ENCODE data around the gene GSTCD. TPM values are rescaled to one million over a fixed set of nuclear protein-coding genes. Genes with fewer than 3 reads are reported as not detected.

GSTCD gene
- total RNA-seq, 1 experiment from 2014 or later: 8.8 TPM

DNA sequence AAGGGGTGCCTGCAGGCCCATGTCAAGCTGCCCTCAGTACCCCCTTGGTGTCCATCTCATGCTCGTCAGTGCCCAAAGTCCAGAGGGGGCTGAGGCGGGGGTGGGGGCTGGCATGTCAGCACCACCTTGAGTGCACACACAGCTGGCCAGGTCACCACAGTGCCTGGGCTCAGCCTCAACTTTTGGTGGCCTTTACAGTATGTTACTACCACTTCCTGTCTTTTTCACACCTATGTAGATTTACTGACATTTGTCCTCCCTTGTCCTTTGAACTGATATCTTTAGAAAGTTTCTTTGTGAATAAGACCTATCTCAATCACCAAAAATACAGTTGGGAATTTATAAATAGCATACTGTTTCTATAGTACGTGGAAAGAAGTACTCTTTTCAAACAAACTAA, 128.0 kb downstream of the GSTCD start:
- in situ Hi-C loops (cut with HindIII; ENCODE audit: low pct_unique_long_range_greater_than_20kb, low sequenced_read_pairs): no loop called here
- Histone ChIP-seq H3K4me3 (ENCODE audit: low read depth in 2 of 2, low read length in 2 of 2) (no peak overlapping the region), H3K36me3 (ENCODE audit: control insufficient read depth, insufficient read depth, low read length) (no peaks in the 10 kb centered on the region), H3K27me3 (ENCODE audit: control insufficient read depth, insufficient read depth, low read length) (no peaks in the 10 kb centered on the region), H3K4me1 (ENCODE audit: control insufficient read depth, insufficient read depth, low read length) (no peaks in the 10 kb centered on the region), H3K27ac (ENCODE audit: low read length) (no peak overlapping the region), H3K9me3 (ENCODE audit: control insufficient read depth, insufficient read depth, low read depth, low read length) (no peaks in the 10 kb centered on the region)
- BruUV-seq (replicated peaks): no TSS peak
- CTCF ChIA-PET: no interaction called here
- intact Hi-C loops (cut with micrococcal nuclease; ENCODE audit: unreplicated experiment): no loop called here
- POLR2A ChIA-PET: no interaction called here
- no peak for DNase-seq (ENCODE audit: low read depth, low spot score)
- no peak for ATAC-seq
- TF ChIP-seq TCF7L2 (IDR thresholded peaks at IDR 0.05; ENCODE audit: low read depth, low read length) (no peak), SIN3A (IDR thresholded peaks at IDR 0.05; ENCODE audit: borderline replicate concordance, insufficient read depth, low read depth, low read length) (no peak)
- TF ChIP-seq, protein P1, sequence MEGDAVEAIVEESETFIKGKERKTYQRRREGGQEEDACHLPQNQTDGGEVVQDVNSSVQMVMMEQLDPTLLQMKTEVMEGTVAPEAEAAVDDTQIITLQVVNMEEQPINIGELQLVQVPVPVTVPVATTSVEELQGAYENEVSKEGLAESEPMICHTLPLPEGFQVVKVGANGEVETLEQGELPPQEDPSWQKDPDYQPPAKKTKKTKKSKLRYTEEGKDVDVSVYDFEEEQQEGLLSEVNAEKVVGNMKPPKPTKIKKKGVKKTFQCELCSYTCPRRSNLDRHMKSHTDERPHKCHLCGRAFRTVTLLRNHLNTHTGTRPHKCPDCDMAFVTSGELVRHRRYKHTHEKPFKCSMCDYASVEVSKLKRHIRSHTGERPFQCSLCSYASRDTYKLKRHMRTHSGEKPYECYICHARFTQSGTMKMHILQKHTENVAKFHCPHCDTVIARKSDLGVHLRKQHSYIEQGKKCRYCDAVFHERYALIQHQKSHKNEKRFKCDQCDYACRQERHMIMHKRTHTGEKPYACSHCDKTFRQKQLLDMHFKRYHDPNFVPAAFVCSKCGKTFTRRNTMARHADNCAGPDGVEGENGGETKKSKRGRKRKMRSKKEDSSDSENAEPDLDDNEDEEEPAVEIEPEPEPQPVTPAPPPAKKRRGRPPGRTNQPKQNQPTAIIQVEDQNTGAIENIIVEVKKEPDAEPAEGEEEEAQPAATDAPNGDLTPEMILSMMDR (IDR thresholded peaks at IDR 0.05): no peak

DNA sequence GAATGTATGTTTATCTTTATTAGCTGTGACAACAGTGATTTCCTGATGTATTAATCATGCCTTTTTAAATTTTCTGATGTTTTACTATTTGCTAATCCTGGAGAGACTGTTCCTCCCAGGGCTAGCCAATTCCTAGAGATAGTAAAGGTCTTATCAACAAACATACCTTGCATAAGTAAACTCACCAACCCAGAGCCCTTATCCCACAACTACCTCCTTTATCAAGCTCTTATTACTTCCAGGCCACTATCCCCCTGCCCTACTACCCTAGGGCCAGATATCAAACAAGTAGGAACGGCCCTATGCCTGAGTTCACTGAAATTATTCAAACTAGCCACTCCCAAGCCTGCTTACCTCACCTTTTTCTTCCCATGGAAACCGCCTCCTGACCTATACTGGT, 128.5 kb downstream of the GSTCD start:
- DNase-seq (ENCODE audit: low read depth, low spot score) (no peak), ATAC-seq (no peak)
- POLR2A ChIA-PET: no interaction called here
- intact Hi-C loops (cut with micrococcal nuclease; ENCODE audit: unreplicated experiment): no loop called here
- no peak overlapping the region for H3K27ac ChIP-seq (ENCODE audit: low read length)
- H3K4me3 ChIP-seq (ENCODE audit: low read depth in 2 of 2, low read length in 2 of 2): no peak overlapping the region
- no peaks in the 10 kb centered on the region for H3K27me3 ChIP-seq (ENCODE audit: control insufficient read depth, insufficient read depth, low read length)
- in situ Hi-C loops (cut with HindIII; ENCODE audit: low pct_unique_long_range_greater_than_20kb, low sequenced_read_pairs): no loop called here
- no peaks in the 10 kb centered on the region for H3K36me3 ChIP-seq (ENCODE audit: control insufficient read depth, insufficient read depth, low read length)
- BruUV-seq (replicated peaks): no TSS peak
- CTCF ChIA-PET: no interaction called here
- TF ChIP-seq POLR2AphosphoS5 (IDR thresholded peaks at IDR 0.05; ENCODE audit: low read depth, low read length): no peak
- TF ChIP-seq TCF7L2 (IDR thresholded peaks at IDR 0.05; ENCODE audit: low read depth, low read length): no peak
- no peak for TF ChIP-seq REST (IDR thresholded peaks at IDR 0.05; ENCODE audit: insufficient read depth in 1 of 2, low read depth in 2 of 2, low read length in 1 of 2)
- no peak for TF ChIP-seq SIN3A (IDR thresholded peaks at IDR 0.05; ENCODE audit: borderline replicate concordance, insufficient read depth, low read depth, low read length)
- TF ChIP-seq, protein P1 (IDR thresholded peaks at IDR 0.05): no peak
- H3K4me1 ChIP-seq (ENCODE audit: control insufficient read depth, insufficient read depth, low read length): no peaks in the 10 kb centered on the region
- H3K9me3 ChIP-seq (ENCODE audit: control insufficient read depth, insufficient read depth, low read depth, low read length): no peaks in the 10 kb centered on the region

All from Panc1 (cell line).